Body of pancreas (tissue), 4 donors: ENCODE data around the gene ITPK1.
"Not testable (repeated sequence)": the region's sequence is repeated elsewhere in the genome, so short reads cannot be mapped to it uniquely, and the experiment has no call there.

Source experiments
- POLR2A ChIP-seq, 3 donors: fragments of 450-650 bp; IDR thresholded peaks; one replicate each; pipeline ENCODE4 v1.6.1; 2016; ENCODE audit warnings: antibody characterized with exemption in 3 of 3, mild to moderate bottlenecking in 2 of 3
- TF ChIP-seq, protein P1 (sequence below), 7 experiments: fragments of 450-650 bp in 4 of 7; fragments of 200-600 bp in 3 of 7; sonication (generic) in 3 of 7; IDR thresholded peaks; one replicate each; pipeline ENCODE4 v1.5.1; 2016 to 2019; ENCODE audit warnings: antibody characterized with exemption in 7 of 7

DNA sequence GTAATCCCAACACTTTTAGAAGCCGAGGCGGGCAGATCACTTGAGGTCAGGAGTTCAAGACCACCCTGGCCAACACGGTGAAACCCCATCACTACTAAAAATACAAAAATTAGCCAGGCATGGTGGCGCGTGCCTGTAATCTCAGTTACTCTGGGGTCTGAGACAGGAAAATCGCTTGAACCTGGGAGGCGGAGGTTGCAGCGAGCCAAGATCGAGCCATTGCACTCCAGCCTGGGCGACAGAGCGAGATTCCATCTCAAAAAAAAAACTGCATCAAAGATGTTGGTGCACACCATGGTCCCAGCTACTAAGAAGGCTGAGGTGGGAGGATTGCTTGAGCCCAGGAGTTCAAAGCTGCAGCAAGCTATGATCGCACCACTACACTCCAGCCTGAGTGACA is 53.7 kb downstream of the ITPK1 start:
- TF ChIP-seq POLR2A (IDR thresholded peaks at IDR 0.05) = not testable (repeated sequence)
- TF ChIP-seq, protein P1, sequence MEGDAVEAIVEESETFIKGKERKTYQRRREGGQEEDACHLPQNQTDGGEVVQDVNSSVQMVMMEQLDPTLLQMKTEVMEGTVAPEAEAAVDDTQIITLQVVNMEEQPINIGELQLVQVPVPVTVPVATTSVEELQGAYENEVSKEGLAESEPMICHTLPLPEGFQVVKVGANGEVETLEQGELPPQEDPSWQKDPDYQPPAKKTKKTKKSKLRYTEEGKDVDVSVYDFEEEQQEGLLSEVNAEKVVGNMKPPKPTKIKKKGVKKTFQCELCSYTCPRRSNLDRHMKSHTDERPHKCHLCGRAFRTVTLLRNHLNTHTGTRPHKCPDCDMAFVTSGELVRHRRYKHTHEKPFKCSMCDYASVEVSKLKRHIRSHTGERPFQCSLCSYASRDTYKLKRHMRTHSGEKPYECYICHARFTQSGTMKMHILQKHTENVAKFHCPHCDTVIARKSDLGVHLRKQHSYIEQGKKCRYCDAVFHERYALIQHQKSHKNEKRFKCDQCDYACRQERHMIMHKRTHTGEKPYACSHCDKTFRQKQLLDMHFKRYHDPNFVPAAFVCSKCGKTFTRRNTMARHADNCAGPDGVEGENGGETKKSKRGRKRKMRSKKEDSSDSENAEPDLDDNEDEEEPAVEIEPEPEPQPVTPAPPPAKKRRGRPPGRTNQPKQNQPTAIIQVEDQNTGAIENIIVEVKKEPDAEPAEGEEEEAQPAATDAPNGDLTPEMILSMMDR (IDR thresholded peaks at IDR 0.05) = not testable (repeated sequence)
